HCT116 (cell line): Measurements from ENCODE around the gene RFESD. TPM values are rescaled to one million over a fixed set of nuclear protein-coding genes. Genes with fewer than 3 reads are reported as not detected.

Experiments used
- ATAC-seq: fragments of 200-7000 bp; cut with Tn5 transposase; 2 replicates; pipeline ENCODE4 v1.9.1; 2020; ENCODE audit warnings: mild to moderate bottlenecking, moderate library complexity
- BruUV-seq: library from RNA; stranded (reverse); fragments of 400-500 nt; replicated peaks from 2 replicates; lab custom pipeline; 2021; lab: Mats Ljungman, UMichigan
- CTCF ChIA-PET: fragments of 300-600 bp; sonication (Branson Sonifier 250); formaldehyde crosslinking; loops from one replicate; lab custom pipeline; 2021; ENCODE audit warnings: antibody characterized with exemption; lab: Charles Lee
- POLR2A ChIA-PET: fragments of 300-600, 350-600 bp; sonication (Branson Sonifier 250); formaldehyde crosslinking; loops from one replicate; lab custom pipeline; 2021; ENCODE audit warnings: antibody characterized with exemption; lab: Charles Lee
- RAD21 ChIA-PET, 2 experiments: fragments of 300-600 bp; sonication (Branson Sonifier 250); formaldehyde crosslinking; loops; one replicate each; lab custom pipeline; 2023; ENCODE audit warnings: low total read pairs in 2 of 2; ENCODE audit not compliant: uncharacterized antibody in 2 of 2, unreplicated experiment in 2 of 2, low non-redundant PET in 1 of 2; lab: Charles Lee
- DNase-seq: peaks from one replicate; pipeline ENCODE4 v3.0.0-alpha.2; 2010; ENCODE audit warnings: low read depth, low spot score
- H2AFZ ChIP-seq: fragments of 200-600 bp; shearing (Covaris generic), sonication (generic); 2 replicates; pipeline ENCODE4 v1.6.1; 2017; ENCODE audit warnings: low read depth, mixed run types, mixed read lengths, antibody characterized with exemption, low read length; ENCODE audit not compliant: poor library complexity, severe bottlenecking
- H3K27ac ChIP-seq: 2 replicates; pipeline ENCODE4 v1.5.1; 2012; ENCODE audit warnings: low read depth, low read length
- H3K27me3 ChIP-seq: fragments of 200-600 bp; sonication (generic); 2 replicates; pipeline ENCODE4 v1.6.1; 2016; ENCODE audit warnings: mixed run types, low read length, mixed read lengths; ENCODE audit not compliant: insufficient read depth
- H3K36me3 ChIP-seq, 2 experiments: fragments of 200-500 bp in 1 of 2; fragments of 200-600 bp in 1 of 2; sonication (Bioruptor generic) in 1 of 2; sonication (generic) in 1 of 2; 2 replicates each; pipeline versions ENCODE4 v1.5.1 to v1.6.1; 2014 to 2016; ENCODE audit warnings: low read length in 2 of 2, inconsistent platforms in 1 of 2, mixed read lengths in 1 of 2, mixed run types in 1 of 2; ENCODE audit not compliant: insufficient read depth in 2 of 2, control insufficient read depth in 1 of 2
- H3K4me1 ChIP-seq, 2 experiments: fragments of 200-600 bp in 1 of 2; sonication (generic) in 1 of 2; 2 replicates each; pipeline versions ENCODE4 v1.5.1 to v1.6.1; 2012 to 2017; ENCODE audit warnings: low read length in 2 of 2, inconsistent platforms in 1 of 2, mild to moderate bottlenecking in 1 of 2, mixed read lengths in 1 of 2, mixed run types in 1 of 2, moderate library complexity in 1 of 2; ENCODE audit not compliant: insufficient read depth in 2 of 2, control insufficient read depth in 1 of 2
- H3K4me2 ChIP-seq: fragments of 200-600 bp; sonication (generic); 2 replicates; pipeline ENCODE4 v1.6.1; 2017; ENCODE audit warnings: mixed run types, low read length, mixed read lengths
- H3K4me3 ChIP-seq, 2 experiments: fragments of 200-600 bp in 1 of 2; sonication (generic) in 1 of 2; replicated peaks in 1 of 2; 2 replicates each; pipeline ENCODE4 v1.5.1; 2011 to 2016; ENCODE audit warnings: low read length in 2 of 2, control low read depth in 1 of 2, low read depth in 1 of 2, mild to moderate bottlenecking in 1 of 2, mixed read lengths in 1 of 2, mixed run types in 1 of 2
- H3K79me2 ChIP-seq: fragments of 200-600 bp; sonication (generic); 2 replicates; pipeline ENCODE4 v1.6.1; 2017; ENCODE audit warnings: mild to moderate bottlenecking, mixed run types, low read length, moderate library complexity, mixed read lengths; ENCODE audit not compliant: insufficient read depth
- H3K9ac ChIP-seq: fragments of 200-600 bp; sonication (generic); 2 replicates; pipeline ENCODE4 v1.6.1; 2016; ENCODE audit warnings: low read length, mixed read lengths
- H3K9me2 ChIP-seq: fragments of 200-600 bp; sonication (generic), shearing (Covaris generic); 2 replicates; pipeline ENCODE4 v1.6.1; 2017; ENCODE audit warnings: mixed run types, mild to moderate bottlenecking, moderate library complexity; ENCODE audit not compliant: insufficient read depth
- H3K9me3 ChIP-seq, 2 experiments: fragments of 200-500 bp in 1 of 2; fragments of 200-600 bp in 1 of 2; sonication (Bioruptor generic) in 1 of 2; sonication (generic) in 1 of 2; 2 replicates each; pipeline ENCODE4 v1.6.1; 2014 to 2017; ENCODE audit warnings: low read length in 2 of 2, mixed read lengths in 2 of 2, inconsistent platforms in 1 of 2, low read depth in 1 of 2, mild to moderate bottlenecking in 1 of 2, mixed run types in 1 of 2, moderate library complexity in 1 of 2; ENCODE audit not compliant: control insufficient read depth in 1 of 2, insufficient read depth in 1 of 2
- H4K20me1 ChIP-seq: fragments of 200-600 bp; sonication (generic), shearing (Covaris generic); 2 replicates; pipeline ENCODE4 v1.6.1; 2017; ENCODE audit warnings: mixed run types, mild to moderate bottlenecking, moderate library complexity; ENCODE audit not compliant: insufficient read depth
- CEBPB ChIP-seq: IDR thresholded peaks from 2 replicates; pipeline ENCODE4 v1.6.1; 2012; ENCODE audit warnings: low read depth
- EGR1 ChIP-seq: IDR thresholded peaks from 2 replicates; pipeline ENCODE4 v1.6.1; 2012; ENCODE audit warnings: low read depth
- EZH2phosphoT487 ChIP-seq: fragments of 200-600 bp; IDR thresholded peaks from 2 replicates; pipeline ENCODE4 v1.6.1; 2018; ENCODE audit warnings: antibody characterized with exemption, borderline replicate concordance
- FOSL1 ChIP-seq: IDR thresholded peaks from 2 replicates; pipeline ENCODE4 v1.6.1; 2012; ENCODE audit warnings: low read depth
- JUND ChIP-seq: IDR thresholded peaks from 2 replicates; pipeline ENCODE4 v1.6.1; 2012
- POLR2A ChIP-seq: IDR thresholded peaks from 2 replicates; pipeline ENCODE4 v1.7.0; 2011; ENCODE audit warnings: borderline replicate concordance; ENCODE audit not compliant: insufficient read depth, insufficient read length; ENCODE audit errors: extremely low read depth
- RAD21 ChIP-seq: IDR thresholded peaks from 2 replicates; pipeline ENCODE4 v1.6.1; 2012; ENCODE audit warnings: low read depth, mild to moderate bottlenecking
- REST ChIP-seq: IDR thresholded peaks from 2 replicates; pipeline ENCODE4 v1.6.1; 2012; ENCODE audit warnings: low read depth
- SIN3A ChIP-seq: IDR thresholded peaks from 2 replicates; pipeline ENCODE4 v1.6.1; 2012; ENCODE audit warnings: low read depth
- TCF7L2 ChIP-seq: IDR thresholded peaks from 2 replicates; pipeline ENCODE4 v1.7.0; 2011; ENCODE audit warnings: borderline replicate concordance, inconsistent platforms; ENCODE audit not compliant: insufficient read depth, insufficient read length; ENCODE audit errors: extremely low read depth
- YY1 ChIP-seq: IDR thresholded peaks from 2 replicates; pipeline ENCODE4 v1.6.1; 2011; ENCODE audit warnings: low read length, low read depth, moderate library complexity, mild to moderate bottlenecking; ENCODE audit not compliant: insufficient replicate concordance; ENCODE audit errors: extremely low read depth
- ZFX ChIP-seq: fragments of 450-650 bp; IDR thresholded peaks from 2 replicates; pipeline ENCODE4 v1.6.1; 2017
- intact Hi-C: fragments of 100-400 bp; cut with micrococcal nuclease; formaldehyde crosslinking; loops from 2 replicates; pipeline ENCODE4 v1.10.0; 2022
- total RNA-seq: library from RNA; stranded (reverse); gene quantifications from one replicate; pipeline ENCODE4 v1.2.1, GENCODE V29; 2021; ENCODE audit not compliant: unreplicated experiment
- TF ChIP-seq, protein P1 (sequence below): IDR thresholded peaks from 2 replicates; pipeline ENCODE4 v1.6.1; 2012

RFESD gene
- total RNA-seq, 1 experiment from 2014 or later: 4.1 TPM

DNA sequence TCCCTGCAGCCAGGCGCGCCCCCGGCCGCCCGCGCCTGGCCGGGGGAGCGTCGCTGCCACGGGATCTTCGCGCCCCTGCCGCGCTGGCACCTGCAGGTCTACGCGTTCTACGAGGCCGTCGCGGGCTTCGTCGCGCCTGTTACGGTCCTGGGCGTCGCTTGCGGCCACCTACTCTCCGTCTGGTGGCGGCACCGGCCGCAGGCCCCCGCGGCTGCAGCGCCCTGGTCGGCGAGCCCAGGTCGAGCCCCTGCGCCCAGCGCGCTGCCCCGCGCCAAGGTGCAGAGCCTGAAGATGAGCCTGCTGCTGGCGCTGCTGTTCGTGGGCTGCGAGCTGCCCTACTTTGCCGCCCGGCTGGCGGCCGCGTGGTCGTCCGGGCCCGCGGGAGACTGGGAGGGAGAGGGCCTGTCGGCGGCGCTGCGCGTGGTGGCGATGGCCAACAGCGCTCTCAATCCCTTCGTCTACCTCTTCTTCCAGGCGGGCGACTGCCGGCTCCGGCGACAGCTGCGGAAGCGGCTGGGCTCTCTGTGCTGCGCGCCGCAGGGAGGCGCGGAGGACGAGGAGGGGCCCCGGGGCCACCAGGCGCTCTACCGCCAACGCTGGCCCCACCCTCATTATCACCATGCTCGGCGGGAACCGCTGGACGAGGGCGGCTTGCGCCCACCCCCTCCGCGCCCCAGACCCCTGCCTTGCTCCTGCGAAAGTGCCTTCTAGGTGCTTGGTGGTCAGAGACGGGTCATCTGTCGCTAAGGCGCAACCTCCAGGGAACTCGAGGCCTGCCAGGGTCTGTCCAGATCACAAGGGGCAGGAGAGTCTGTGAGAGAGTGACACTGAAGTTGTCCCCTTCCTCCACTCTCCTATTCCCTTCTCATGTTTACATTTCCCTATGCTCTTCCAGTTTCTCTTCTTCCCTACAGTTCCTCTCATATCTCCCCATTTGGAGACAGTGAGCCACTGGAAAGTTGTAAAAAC is 25.4 kb upstream of the RFESD start:
- ChIA-PET CTCF (no interaction called here), RAD21 (no interaction called here), POLR2A (no interaction called here)
- Histone ChIP-seq H3K27me3 (no peaks in the 10 kb centered on the region), H3K9me2 (no peaks in the 10 kb centered on the region; the same call in 1 of the 2 replicates), H3K36me3 (no peaks in the 10 kb centered on the region), H3K27ac (no peak overlapping the region), H3K4me3 (no peak overlapping the region), H3K9ac (no peak overlapping the region), H3K4me2 (no peak overlapping the region), H3K79me2 (no peaks in the 10 kb centered on the region), H4K20me1 (no peaks in the 10 kb centered on the region), H3K4me1 (no peaks in the 10 kb centered on the region), H3K9me3 (no peaks in the 10 kb centered on the region), H2AFZ (no peak overlapping the region)
- intact Hi-C loops: no loop called here
- DNase-seq (no peak), ATAC-seq (no peak)
- TF ChIP-seq YY1: no peak
- BruUV-seq: no TSS peak

- no peaks in the 10 kb centered on the region for H3K27me3 ChIP-seq
- H3K27ac ChIP-seq: no peak overlapping the region
- H3K36me3 ChIP-seq: no peaks in the 10 kb centered on the region
- H3K79me2 ChIP-seq: no peaks in the 10 kb centered on the region
- no peak for DNase-seq
- H4K20me1 ChIP-seq: no peaks in the 10 kb centered on the region
- CTCF ChIA-PET: no interaction called here
- no peak overlapping the region for H3K4me2 ChIP-seq
- no peaks in the 10 kb centered on the region for H3K4me1 ChIP-seq
- intact Hi-C loops: no loop called here
- no peaks in the 10 kb centered on the region; the same call in 1 of the 2 replicates for H3K9me2 ChIP-seq
- POLR2A ChIA-PET: interaction anchor here (1.4 kb wide), 1 partner anchor 25 kb away, joined by 4 read pairs; the partner anchor contains the start of gene RFESD
- no peaks in the 10 kb centered on the region for H3K9me3 ChIP-seq
- no peak for ATAC-seq
- RAD21 ChIA-PET: no interaction called here
- no peak overlapping the region for H3K9ac ChIP-seq
- no peak overlapping the region for H3K4me3 ChIP-seq
- BruUV-seq: no TSS peak
- H2AFZ ChIP-seq: no peak overlapping the region
- TF ChIP-seq POLR2A (no peak), EZH2phosphoT487 (no peak), REST (no peak), EGR1 (no peak), ZFX (no peak), TCF7L2 (no peak), YY1 (no peak), RAD21 (no peak), CEBPB (no peak), SIN3A (no peak), JUND (no peak), FOSL1 (no peak)
- TF ChIP-seq, protein P1, sequence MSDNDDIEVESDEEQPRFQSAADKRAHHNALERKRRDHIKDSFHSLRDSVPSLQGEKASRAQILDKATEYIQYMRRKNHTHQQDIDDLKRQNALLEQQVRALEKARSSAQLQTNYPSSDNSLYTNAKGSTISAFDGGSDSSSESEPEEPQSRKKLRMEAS: no peak
Observed at GRCh38 chr5:95621839-95622629, 24.5 kb upstream of the RFESD start.
